OCI-LY7 (cell line): ENCODE measurements around the gene MYH11. TPM values are rescaled to one million over a fixed set of nuclear protein-coding genes. Genes with fewer than 3 reads are reported as not detected.

Source experiments
- BruUV-seq: library from RNA; stranded (reverse); fragments of 400-500 nt; replicated peaks from 2 replicates; lab custom pipeline; 2021; lab: Mats Ljungman, UMichigan
- CTCF ChIA-PET: fragments of 300-600 bp; sonication (Branson Sonifier 250); formaldehyde crosslinking; loops from one replicate; lab custom pipeline; 2022; ENCODE audit warnings: antibody characterized with exemption; ENCODE audit not compliant: unreplicated experiment; lab: Charles Lee
- POLR2A ChIA-PET: fragments of 300-600 bp; sonication (Branson Sonifier 250); formaldehyde crosslinking; loops from one replicate; lab custom pipeline; 2022; ENCODE audit warnings: antibody characterized with exemption; lab: Charles Lee
- DNase-seq: peaks from one replicate; pipeline ENCODE4 v3.0.0-alpha.2; 2015; ENCODE audit warnings: low spot score
- H2AFZ ChIP-seq: fragments of 200-600 bp; sonication (generic), shearing (Covaris generic); 2 replicates; pipeline ENCODE4 v1.6.1; 2014; ENCODE audit warnings: mild to moderate bottlenecking, antibody characterized with exemption, low read length, moderate library complexity
- H3K27ac ChIP-seq: fragments of 200-600 bp; sonication (generic); 2 replicates; pipeline ENCODE4 v1.5.1; 2014; ENCODE audit warnings: mixed run types, low read depth, mild to moderate bottlenecking, moderate library complexity, low read length, inconsistent platforms; ENCODE audit not compliant: poor library complexity, severe bottlenecking
- H3K36me3 ChIP-seq: fragments of 200-600 bp; sonication (generic); 2 replicates; pipeline ENCODE4 v1.6.1; 2014; ENCODE audit warnings: mild to moderate bottlenecking, antibody characterized with exemption, low read length, moderate library complexity, mixed read lengths; ENCODE audit not compliant: insufficient read depth
- H3K4me1 ChIP-seq: fragments of 200-600 bp; sonication (generic); 2 replicates; pipeline ENCODE4 v1.5.1; 2014; ENCODE audit warnings: mild to moderate bottlenecking, low read length; ENCODE audit not compliant: insufficient read depth, poor library complexity, severe bottlenecking
- H3K4me2 ChIP-seq: fragments of 200-600 bp; sonication (generic); 2 replicates; pipeline ENCODE4 v1.6.1; 2014; ENCODE audit warnings: mild to moderate bottlenecking, low read length
- H3K4me3 ChIP-seq: fragments of 200-600 bp; sonication (generic); 2 replicates; pipeline ENCODE4 v1.5.1; 2014; ENCODE audit warnings: mild to moderate bottlenecking, low read depth, low read length; ENCODE audit not compliant: poor library complexity, severe bottlenecking
- H3K79me2 ChIP-seq: fragments of 200-600 bp; sonication (generic); 2 replicates; pipeline ENCODE4 v1.6.1; 2016; ENCODE audit warnings: low read depth, mild to moderate bottlenecking, low read length, moderate library complexity, mixed read lengths; ENCODE audit not compliant: insufficient read depth
- H3K9me2 ChIP-seq: fragments of 200-600 bp; sonication (generic); 2 replicates; pipeline ENCODE4 v1.6.1; 2016; ENCODE audit warnings: mild to moderate bottlenecking, low read length, mixed read lengths; ENCODE audit not compliant: insufficient read depth
- H3K9me3 ChIP-seq: fragments of 200-600 bp; sonication (generic); 2 replicates; pipeline ENCODE4 v1.6.1; 2014; ENCODE audit warnings: mild to moderate bottlenecking, mixed run types, low read length, mixed read lengths
- H4K20me1 ChIP-seq: fragments of 200-600 bp; sonication (generic); 2 replicates; pipeline ENCODE4 v1.6.1; 2014; ENCODE audit warnings: mild to moderate bottlenecking, antibody characterized with exemption, low read length, moderate library complexity, mixed read lengths; ENCODE audit not compliant: insufficient read depth
- CTCF ChIP-seq: fragments of 200-600 bp; sonication (generic); conservative IDR thresholded peaks from 2 replicates; pipeline ENCODE4 v1.5.1; 2014; ENCODE audit warnings: mild to moderate bottlenecking, antibody characterized with exemption, low read length, moderate library complexity, mixed read lengths
- EZH2phosphoT487 ChIP-seq: fragments of 200-600 bp; sonication (generic); IDR thresholded peaks from 2 replicates; pipeline ENCODE4 v1.6.1; 2018; ENCODE audit warnings: low read depth, borderline replicate concordance, mild to moderate bottlenecking, mixed run types, antibody characterized with exemption, low read length, moderate library complexity, mixed read lengths
- intact Hi-C: fragments of 100-400 bp; cut with micrococcal nuclease; formaldehyde crosslinking; loops from one replicate; pipeline ENCODE4 v1.10.0; 2022; ENCODE audit not compliant: unreplicated experiment
- total RNA-seq, 2 experiments: library from RNA; depleted of rRNA in 1 of 2; stranded (reverse); fragments of >200 nt in 1 of 2; shearing (Covaris generic) in 1 of 2; gene quantifications; 2 replicates each; pipeline ENCODE4 v1.2.3, GENCODE V29; 2014 to 2022

Gene MYH11
- total RNA-seq, 2 experiments from 2014 or later, result 5.7 to 33.8 TPM

GRCh38 chr16:15770512-15770911, 86.3 kb downstream of the MYH11 start:
- Histone ChIP-seq H3K4me2 (no peak overlapping the region), H3K36me3 (no peaks in the 10 kb centered on the region; the same call in 1 of the 2 replicates), H3K4me1 (peaks cover 10% of the 10 kb centered on the region), H4K20me1 (no peaks in the 10 kb centered on the region), H3K4me3 (no peak overlapping the region), H3K27ac (no peak overlapping the region), H2AFZ (no peak overlapping the region), H3K79me2 (no peaks in the 10 kb centered on the region), H3K9me2 (no peaks in the 10 kb centered on the region), H3K9me3 (no peaks in the 10 kb centered on the region)
- no peak for DNase-seq
- TF ChIP-seq CTCF (no peak), EZH2phosphoT487 (no peak)
- ChIA-PET CTCF (no interaction called here), POLR2A (interaction anchor here (0.7 kb wide), 1 partner anchor 342 kb away, joined by 3 read pairs; no protein-coding TSS in a partner anchor)
- intact Hi-C loops, result loop anchor here (10.0 kb wide), 1 partner anchor 164 kb away; no protein-coding TSS in a partner anchor
- no TSS peak for BruUV-seq

- no peaks in the 10 kb centered on the region for H3K9me2 ChIP-seq
- ChIA-PET POLR2A (no interaction called here), CTCF (no interaction called here)
- H3K36me3 ChIP-seq, result no peaks in the 10 kb centered on the region; the same call in 1 of the 2 replicates
- no peak overlapping the region for H2AFZ ChIP-seq
- intact Hi-C loops, result loop anchor here (10.0 kb wide), 1 partner anchor 165 kb away; no protein-coding TSS in a partner anchor
- no peaks in the 10 kb centered on the region for H4K20me1 ChIP-seq
- BruUV-seq, result no TSS peak
- H3K4me2 ChIP-seq, result no peak overlapping the region
- no peaks in the 10 kb centered on the region for H3K79me2 ChIP-seq
- H3K4me1 ChIP-seq, result peaks cover 10% of the 10 kb centered on the region
- no peak for TF ChIP-seq CTCF
- no peak for TF ChIP-seq EZH2phosphoT487
- H3K27ac ChIP-seq, result no peak overlapping the region
- no peaks in the 10 kb centered on the region for H3K9me3 ChIP-seq
- DNase-seq, result no peak
- no peak overlapping the region for H3K4me3 ChIP-seq
Observed at GRCh38 chr16:15770107-15770506, 86.7 kb downstream of the MYH11 start.

DNA sequence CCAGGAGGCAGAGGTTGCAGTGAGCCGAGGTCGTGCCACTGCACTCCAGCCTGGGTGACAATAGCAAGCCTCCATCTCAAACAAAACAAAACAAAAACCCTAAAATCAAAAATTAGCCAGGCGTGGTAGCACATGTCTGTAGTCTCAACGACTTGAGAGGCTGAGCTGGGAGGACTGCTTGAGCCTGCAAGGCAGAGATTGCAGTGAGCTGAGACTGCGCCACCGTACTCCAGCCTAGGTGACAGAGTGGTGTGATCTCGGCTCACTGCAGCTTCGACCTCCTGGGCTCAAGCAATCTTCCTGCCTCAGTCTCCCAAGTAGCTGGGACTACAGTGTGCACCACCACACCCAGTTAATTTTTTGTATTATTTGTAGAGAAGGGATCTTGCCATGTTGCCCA, 87.6 kb downstream of the MYH11 start:
- Histone ChIP-seq H3K27ac (no peak overlapping the region), H3K4me2 (no peak overlapping the region), H3K4me3 (no peak overlapping the region), H3K9me2 (no peaks in the 10 kb centered on the region), H2AFZ (no peak overlapping the region), H3K4me1 (peaks cover 10% of the 10 kb centered on the region), H4K20me1 (no peaks in the 10 kb centered on the region), H3K9me3 (no peaks in the 10 kb centered on the region), H3K79me2 (no peaks in the 10 kb centered on the region), H3K36me3 (no peaks in the 10 kb centered on the region; the same call in 1 of the 2 replicates)
- no peak for DNase-seq
- ChIA-PET POLR2A (no interaction called here), CTCF (no interaction called here)
- intact Hi-C loops, result loop anchor here (5.0 kb wide), 1 partner anchor 428 kb away; no protein-coding TSS in a partner anchor
- TF ChIP-seq EZH2phosphoT487 (no peak), CTCF (no peak)
- no TSS peak for BruUV-seq
